ENCODE results near the gene RSPH9.

Gene RSPH9

DNA sequence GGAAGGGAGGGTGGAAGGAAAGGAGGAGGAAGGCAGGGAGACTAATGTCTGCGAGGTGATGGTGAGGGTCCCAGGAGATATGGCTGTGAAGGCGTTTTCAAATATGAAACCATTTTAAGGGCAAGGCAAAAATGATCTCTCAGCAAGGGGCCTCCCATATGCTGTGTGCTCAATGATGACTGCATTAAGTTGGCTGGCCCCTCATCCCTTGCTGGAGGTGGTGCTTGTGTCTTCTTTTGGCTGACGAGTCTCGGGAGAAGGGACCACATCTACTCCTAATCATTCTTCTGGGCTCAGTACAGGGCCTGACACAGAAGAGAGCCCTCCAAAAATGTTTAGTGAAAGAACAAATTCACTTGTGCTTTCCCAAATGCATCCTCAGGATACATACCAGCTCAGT lies 65.7 kb downstream of the RSPH9 start:
- H3K4me1 ChIP-seq (ENCODE audit: control insufficient read depth, insufficient read depth, low read length): no peaks in the 10 kb centered on the region
- no peaks in the 10 kb centered on the region for H3K36me3 ChIP-seq (ENCODE audit: control insufficient read depth, insufficient read depth, low read length)
- no peak overlapping the region for H3K27ac ChIP-seq (ENCODE audit: insufficient read depth, low read depth, low read length, poor library complexity, severe bottlenecking)
- H3K9me3 ChIP-seq (ENCODE audit: control insufficient read depth, low read length): no peaks in the 10 kb centered on the region
- no peak overlapping the region for H3K4me3 ChIP-seq (ENCODE audit: insufficient read depth, low read depth, low read length)
- H3K27me3 ChIP-seq (ENCODE audit: control insufficient read depth, insufficient read depth, low read length, poor library complexity, severe bottlenecking): no peaks in the 10 kb centered on the region
- 89 to 93% methylated on average over 4 of the region's 4 CpGs for WGBS, 2 experiments

DNA sequence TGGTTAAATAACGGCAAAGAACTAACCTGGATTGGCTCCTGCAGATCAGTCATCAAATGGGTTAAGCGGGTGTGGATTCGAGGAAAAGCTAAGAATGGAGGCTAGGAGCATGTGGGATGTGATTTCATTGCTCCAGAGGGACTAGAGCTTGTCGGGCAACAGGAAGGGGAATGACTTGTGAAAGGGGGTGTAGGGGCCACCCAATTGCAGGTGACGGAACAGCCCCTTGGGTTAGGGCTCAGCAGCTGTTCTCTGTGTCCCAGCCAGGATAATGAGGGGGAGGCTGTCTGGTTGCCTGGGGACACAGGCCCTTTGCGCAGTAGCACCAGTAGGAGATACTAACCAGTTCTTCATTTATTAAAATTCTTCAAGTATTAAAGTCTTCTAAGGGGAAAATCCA lies 67.7 kb downstream of the RSPH9 start:
- H3K27me3 ChIP-seq (ENCODE audit: control insufficient read depth, insufficient read depth, low read length, poor library complexity, severe bottlenecking): no peaks in the 10 kb centered on the region
- H3K9me3 ChIP-seq (ENCODE audit: control insufficient read depth, low read length): no peaks in the 10 kb centered on the region
- 93 to 96% methylated on average over 6 of the region's 6 CpGs for WGBS, 2 experiments
- no peak overlapping the region for H3K27ac ChIP-seq (ENCODE audit: insufficient read depth, low read depth, low read length, poor library complexity, severe bottlenecking)
- no peaks in the 10 kb centered on the region for H3K36me3 ChIP-seq (ENCODE audit: control insufficient read depth, insufficient read depth, low read length)
- H3K4me1 ChIP-seq (ENCODE audit: control insufficient read depth, insufficient read depth, low read length): peaks cover 3% of the 10 kb centered on the region
- H3K4me3 ChIP-seq (ENCODE audit: insufficient read depth, low read depth, low read length): no peak overlapping the region

- Histone ChIP-seq H3K27ac (ENCODE audit: insufficient read depth, low read depth, low read length, poor library complexity, severe bottlenecking) (no peak overlapping the region), H3K4me1 (ENCODE audit: control insufficient read depth, insufficient read depth, low read length) (peaks cover 3% of the 10 kb centered on the region), H3K27me3 (ENCODE audit: control insufficient read depth, insufficient read depth, low read length, poor library complexity, severe bottlenecking) (no peaks in the 10 kb centered on the region), H3K4me3 (ENCODE audit: insufficient read depth, low read depth, low read length) (no peak overlapping the region), H3K9me3 (ENCODE audit: control insufficient read depth, low read length) (no peaks in the 10 kb centered on the region), H3K36me3 (ENCODE audit: control insufficient read depth, insufficient read depth, low read length) (no peaks in the 10 kb centered on the region)
- WGBS, 2 experiments: 85 to 88% methylated on average over 13 of the region's 13 CpGs
Observed at GRCh38 chr6:43713643-43714310, 68.9 kb downstream of the RSPH9 start.

DNA sequence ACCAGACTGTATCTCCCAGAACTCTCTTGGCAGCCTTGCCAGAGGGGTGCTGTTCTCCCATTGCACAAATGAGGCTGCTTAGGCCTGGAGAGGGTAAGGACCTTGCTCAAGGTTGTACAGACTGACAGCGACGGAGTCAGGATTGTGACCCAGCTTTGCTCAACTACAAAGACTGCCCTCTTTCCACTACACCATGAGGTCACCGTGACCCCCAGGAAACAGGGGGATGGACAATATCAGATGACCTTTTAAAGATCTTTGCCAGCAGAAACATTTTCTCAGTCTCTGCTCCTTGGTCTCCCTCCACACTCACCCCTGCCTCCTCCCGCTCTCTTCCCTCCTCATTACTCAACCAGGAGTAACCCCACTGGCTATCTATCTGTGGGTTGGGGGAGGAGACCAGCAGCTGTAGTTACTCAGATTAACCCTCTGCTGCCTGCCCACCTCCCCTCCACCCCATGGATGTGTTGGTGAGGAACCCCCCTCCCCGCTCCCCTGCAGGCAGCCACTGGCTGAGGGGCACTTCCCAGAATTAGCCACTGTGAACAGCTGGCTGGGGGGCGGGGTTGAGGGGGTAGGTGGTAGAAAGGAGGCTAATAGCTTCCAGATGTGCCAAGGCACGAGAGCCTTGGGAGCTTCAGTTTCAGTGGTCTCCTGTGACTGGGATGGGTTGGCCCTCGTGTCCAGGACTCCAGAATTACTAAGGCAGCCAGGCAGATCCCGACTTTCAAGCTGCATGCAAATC lies 69.6 kb downstream of the RSPH9 start:
- WGBS, 2 experiments: 66 to 71% methylated on average over 8 to 9 of the region's 9 CpGs
- Histone ChIP-seq H3K27me3 (ENCODE audit: control insufficient read depth, insufficient read depth, low read length, poor library complexity, severe bottlenecking) (no peaks in the 10 kb centered on the region), H3K4me1 (ENCODE audit: control insufficient read depth, insufficient read depth, low read length) (peaks cover 3% of the 10 kb centered on the region), H3K27ac (ENCODE audit: insufficient read depth, low read depth, low read length, poor library complexity, severe bottlenecking) (no peak overlapping the region), H3K4me3 (ENCODE audit: insufficient read depth, low read depth, low read length) (no peak overlapping the region), H3K36me3 (ENCODE audit: control insufficient read depth, insufficient read depth, low read length) (no peaks in the 10 kb centered on the region), H3K9me3 (ENCODE audit: control insufficient read depth, low read length) (no peaks in the 10 kb centered on the region)

GRCh38 chr6:43715056-43715788 lies 70.4 kb downstream of the RSPH9 start:
- no peaks in the 10 kb centered on the region for H3K36me3 ChIP-seq (ENCODE audit: control insufficient read depth, insufficient read depth, low read length)
- no peaks in the 10 kb centered on the region for H3K9me3 ChIP-seq (ENCODE audit: control insufficient read depth, low read length)
- 87 to 89% methylated on average over 5 of the region's 5 CpGs for WGBS, 2 experiments
- H3K4me3 ChIP-seq (ENCODE audit: insufficient read depth, low read depth, low read length): no peak overlapping the region
- no peaks in the 10 kb centered on the region for H3K27me3 ChIP-seq (ENCODE audit: control insufficient read depth, insufficient read depth, low read length, poor library complexity, severe bottlenecking)
- no peak overlapping the region for H3K27ac ChIP-seq (ENCODE audit: insufficient read depth, low read depth, low read length, poor library complexity, severe bottlenecking)
- peaks cover 7% of the 10 kb centered on the region for H3K4me1 ChIP-seq (ENCODE audit: control insufficient read depth, insufficient read depth, low read length)

- H3K9me3 ChIP-seq (ENCODE audit: control insufficient read depth, low read length): no peaks in the 10 kb centered on the region
- no peak overlapping the region for H3K4me3 ChIP-seq (ENCODE audit: insufficient read depth, low read depth, low read length)
- no peaks in the 10 kb centered on the region for H3K36me3 ChIP-seq (ENCODE audit: control insufficient read depth, insufficient read depth, low read length)
- no peaks in the 10 kb centered on the region for H3K27me3 ChIP-seq (ENCODE audit: control insufficient read depth, insufficient read depth, low read length, poor library complexity, severe bottlenecking)
- H3K27ac ChIP-seq (ENCODE audit: insufficient read depth, low read depth, low read length, poor library complexity, severe bottlenecking): no peak overlapping the region
- 74 to 76% methylated on average over 9 of the region's 9 CpGs for WGBS, 2 experiments
- H3K4me1 ChIP-seq (ENCODE audit: control insufficient read depth, insufficient read depth, low read length): peaks cover 7% of the 10 kb centered on the region
Observed at GRCh38 chr6:43716099-43716498, 71.3 kb downstream of the RSPH9 start.

- H3K27me3 ChIP-seq (ENCODE audit: control insufficient read depth, insufficient read depth, low read length, poor library complexity, severe bottlenecking): no peaks in the 10 kb centered on the region
- H3K27ac ChIP-seq (ENCODE audit: insufficient read depth, low read depth, low read length, poor library complexity, severe bottlenecking): no peak overlapping the region
- peaks cover 7% of the 10 kb centered on the region for H3K4me1 ChIP-seq (ENCODE audit: control insufficient read depth, insufficient read depth, low read length)
- no peak overlapping the region for H3K4me3 ChIP-seq (ENCODE audit: insufficient read depth, low read depth, low read length)
- H3K36me3 ChIP-seq (ENCODE audit: control insufficient read depth, insufficient read depth, low read length): no peaks in the 10 kb centered on the region
- no peaks in the 10 kb centered on the region for H3K9me3 ChIP-seq (ENCODE audit: control insufficient read depth, low read length)
- 92 to 94% methylated on average over 8 of the region's 8 CpGs for WGBS, 2 experiments
Observed at GRCh38 chr6:43717389-43717788, 72.6 kb downstream of the RSPH9 start.

DNA sequence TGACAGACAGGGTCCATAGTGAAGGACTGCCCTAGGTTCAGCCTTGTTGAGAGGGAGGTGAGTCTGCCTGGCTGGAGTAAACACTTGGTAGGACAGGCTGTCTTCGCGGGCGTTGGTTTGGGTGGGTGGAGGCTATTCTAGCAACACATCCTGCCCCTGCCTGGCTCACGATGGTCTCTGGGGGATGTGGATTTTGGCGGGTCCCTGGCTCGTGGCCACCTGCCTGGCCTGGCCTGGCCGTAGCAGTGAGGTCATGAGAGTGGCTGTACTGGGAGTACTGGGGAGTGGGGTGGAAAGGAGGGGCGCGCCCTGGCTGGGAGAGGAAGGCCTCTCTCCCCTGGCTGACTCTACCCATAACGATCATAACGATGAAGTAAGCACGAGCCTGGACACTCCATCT lies 73.0 kb downstream of the RSPH9 start:
- no peak overlapping the region for H3K4me3 ChIP-seq (ENCODE audit: insufficient read depth, low read depth, low read length)
- H3K27me3 ChIP-seq (ENCODE audit: control insufficient read depth, insufficient read depth, low read length, poor library complexity, severe bottlenecking): no peaks in the 10 kb centered on the region
- 95% methylated on average over 12 of the region's 12 CpGs for WGBS, 2 experiments
- H3K4me1 ChIP-seq (ENCODE audit: control insufficient read depth, insufficient read depth, low read length): peaks cover 7% of the 10 kb centered on the region
- no peaks in the 10 kb centered on the region for H3K36me3 ChIP-seq (ENCODE audit: control insufficient read depth, insufficient read depth, low read length)
- H3K27ac ChIP-seq (ENCODE audit: insufficient read depth, low read depth, low read length, poor library complexity, severe bottlenecking): no peak overlapping the region
- H3K9me3 ChIP-seq (ENCODE audit: control insufficient read depth, low read length): no peaks in the 10 kb centered on the region

DNA sequence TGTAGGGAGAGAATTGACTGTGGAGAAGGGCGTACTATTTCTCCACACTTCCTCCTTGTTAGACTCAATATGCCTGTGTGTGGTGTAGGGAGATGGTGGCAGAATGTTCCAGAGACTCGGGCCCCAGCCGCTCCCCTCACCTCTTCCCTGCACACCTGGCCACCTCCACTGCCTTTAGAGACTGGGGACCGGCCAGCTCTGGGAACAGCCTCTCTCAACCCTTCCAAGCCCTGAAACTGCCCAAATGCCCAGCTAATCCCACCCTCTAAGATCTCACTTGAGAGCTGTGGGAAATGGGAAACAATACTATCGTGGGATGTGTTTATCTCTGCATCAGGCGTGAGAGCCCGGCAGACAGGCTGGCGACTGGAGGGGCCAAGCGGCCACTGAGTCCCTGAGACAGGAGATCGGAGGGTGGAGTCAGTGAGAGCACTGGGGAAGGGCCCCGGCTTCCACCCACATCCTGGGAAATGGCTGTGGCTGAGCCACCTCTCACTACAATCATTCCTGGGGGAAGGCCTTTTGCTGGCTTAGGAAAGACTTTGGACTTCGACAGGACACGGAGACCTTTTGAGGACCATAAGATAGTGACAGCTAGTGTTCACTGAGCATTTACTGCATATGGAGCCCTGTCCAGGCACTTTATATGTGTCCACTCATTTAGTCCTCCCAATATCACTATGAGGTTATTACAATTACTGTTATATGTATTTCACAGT lies 73.7 kb downstream of the RSPH9 start:
- H3K9me3 ChIP-seq (ENCODE audit: control insufficient read depth, low read length): no peaks in the 10 kb centered on the region
- WGBS, 2 experiments: 91 to 92% methylated on average over 12 to 13 of the region's 13 CpGs
- H3K4me1 ChIP-seq (ENCODE audit: control insufficient read depth, insufficient read depth, low read length): peaks cover 7% of the 10 kb centered on the region
- H3K4me3 ChIP-seq (ENCODE audit: insufficient read depth, low read depth, low read length): no peak overlapping the region
- H3K27ac ChIP-seq (ENCODE audit: insufficient read depth, low read depth, low read length, poor library complexity, severe bottlenecking): no peak overlapping the region
- no peaks in the 10 kb centered on the region for H3K27me3 ChIP-seq (ENCODE audit: control insufficient read depth, insufficient read depth, low read length, poor library complexity, severe bottlenecking)
- H3K36me3 ChIP-seq (ENCODE audit: control insufficient read depth, insufficient read depth, low read length): no peaks in the 10 kb centered on the region

DNA sequence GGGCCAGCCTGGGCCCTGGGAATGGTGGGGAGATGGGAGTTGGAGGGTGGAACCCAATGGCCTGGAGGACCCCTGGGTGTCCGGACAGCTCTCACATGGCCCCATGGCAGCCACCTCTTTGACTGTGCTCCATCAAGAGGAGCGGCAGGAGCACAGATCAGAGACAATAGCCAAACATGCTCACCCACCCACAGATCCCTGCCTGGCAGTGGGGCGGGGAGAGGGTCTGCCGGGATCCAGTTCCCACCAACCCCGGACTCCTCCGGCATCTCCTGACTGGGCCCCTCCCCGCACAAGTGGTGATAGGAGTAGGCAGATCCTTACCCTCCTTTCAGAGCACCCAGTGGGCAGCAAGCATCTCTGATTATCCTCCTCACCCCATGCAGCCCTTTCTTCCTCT lies 74.7 kb downstream of the RSPH9 start:
- H3K9me3 ChIP-seq (ENCODE audit: control insufficient read depth, low read length): no peaks in the 10 kb centered on the region
- no peak overlapping the region for H3K4me3 ChIP-seq (ENCODE audit: insufficient read depth, low read depth, low read length)
- no peak overlapping the region for H3K27ac ChIP-seq (ENCODE audit: insufficient read depth, low read depth, low read length, poor library complexity, severe bottlenecking)
- H3K27me3 ChIP-seq (ENCODE audit: control insufficient read depth, insufficient read depth, low read length, poor library complexity, severe bottlenecking): no peaks in the 10 kb centered on the region
- no peaks in the 10 kb centered on the region for H3K36me3 ChIP-seq (ENCODE audit: control insufficient read depth, insufficient read depth, low read length)
- peaks cover 7% of the 10 kb centered on the region for H3K4me1 ChIP-seq (ENCODE audit: control insufficient read depth, insufficient read depth, low read length)
- 83 to 87% methylated on average over 7 of the region's 7 CpGs for WGBS, 2 experiments

Measured in ectodermal cell (in vitro differentiated cells).